Measurements from ENCODE around the gene NR2F2.
A peak's percentile ranks its signal among the peaks of the same experiment; 100 is the strongest.

Gene NR2F2

GRCh38 chr15:96312641-96313335, 17.7 kb upstream of the NR2F2 start:
- in situ Hi-C loops (cut with MboI; ENCODE audit: low pct_unique_long_range_greater_than_20kb, low sequenced_read_pairs, unreplicated experiment): no loop called here
- DNase-seq (ENCODE audit: low spot score): no peak
- TF ChIP-seq, protein P1, sequence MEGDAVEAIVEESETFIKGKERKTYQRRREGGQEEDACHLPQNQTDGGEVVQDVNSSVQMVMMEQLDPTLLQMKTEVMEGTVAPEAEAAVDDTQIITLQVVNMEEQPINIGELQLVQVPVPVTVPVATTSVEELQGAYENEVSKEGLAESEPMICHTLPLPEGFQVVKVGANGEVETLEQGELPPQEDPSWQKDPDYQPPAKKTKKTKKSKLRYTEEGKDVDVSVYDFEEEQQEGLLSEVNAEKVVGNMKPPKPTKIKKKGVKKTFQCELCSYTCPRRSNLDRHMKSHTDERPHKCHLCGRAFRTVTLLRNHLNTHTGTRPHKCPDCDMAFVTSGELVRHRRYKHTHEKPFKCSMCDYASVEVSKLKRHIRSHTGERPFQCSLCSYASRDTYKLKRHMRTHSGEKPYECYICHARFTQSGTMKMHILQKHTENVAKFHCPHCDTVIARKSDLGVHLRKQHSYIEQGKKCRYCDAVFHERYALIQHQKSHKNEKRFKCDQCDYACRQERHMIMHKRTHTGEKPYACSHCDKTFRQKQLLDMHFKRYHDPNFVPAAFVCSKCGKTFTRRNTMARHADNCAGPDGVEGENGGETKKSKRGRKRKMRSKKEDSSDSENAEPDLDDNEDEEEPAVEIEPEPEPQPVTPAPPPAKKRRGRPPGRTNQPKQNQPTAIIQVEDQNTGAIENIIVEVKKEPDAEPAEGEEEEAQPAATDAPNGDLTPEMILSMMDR (IDR thresholded peaks at IDR 0.05; ENCODE audit: extremely low read depth, insufficient read depth, missing control alignments): no peak

GRCh38 chr15:96314518-96314917, 16.0 kb upstream of the NR2F2 start:
- in situ Hi-C loops (cut with MboI; ENCODE audit: low pct_unique_long_range_greater_than_20kb, low sequenced_read_pairs, unreplicated experiment): no loop called here

GRCh38 chr15:96314963-96315362, 15.5 kb upstream of the NR2F2 start:
- DNase-seq (ENCODE audit: low spot score): no peak
- TF ChIP-seq, protein P1 (IDR thresholded peaks at IDR 0.05; ENCODE audit: extremely low read depth, insufficient read depth, missing control alignments): no peak
- in situ Hi-C loops (cut with MboI; ENCODE audit: low pct_unique_long_range_greater_than_20kb, low sequenced_read_pairs, unreplicated experiment): no loop called here

More at GRCh38 chr15:96314518-96314917, 16.0 kb upstream of the NR2F2 start:
- DNase-seq (ENCODE audit: low spot score): no peak
- TF ChIP-seq, protein P1 (IDR thresholded peaks at IDR 0.05; ENCODE audit: extremely low read depth, insufficient read depth, missing control alignments): no peak

DNA sequence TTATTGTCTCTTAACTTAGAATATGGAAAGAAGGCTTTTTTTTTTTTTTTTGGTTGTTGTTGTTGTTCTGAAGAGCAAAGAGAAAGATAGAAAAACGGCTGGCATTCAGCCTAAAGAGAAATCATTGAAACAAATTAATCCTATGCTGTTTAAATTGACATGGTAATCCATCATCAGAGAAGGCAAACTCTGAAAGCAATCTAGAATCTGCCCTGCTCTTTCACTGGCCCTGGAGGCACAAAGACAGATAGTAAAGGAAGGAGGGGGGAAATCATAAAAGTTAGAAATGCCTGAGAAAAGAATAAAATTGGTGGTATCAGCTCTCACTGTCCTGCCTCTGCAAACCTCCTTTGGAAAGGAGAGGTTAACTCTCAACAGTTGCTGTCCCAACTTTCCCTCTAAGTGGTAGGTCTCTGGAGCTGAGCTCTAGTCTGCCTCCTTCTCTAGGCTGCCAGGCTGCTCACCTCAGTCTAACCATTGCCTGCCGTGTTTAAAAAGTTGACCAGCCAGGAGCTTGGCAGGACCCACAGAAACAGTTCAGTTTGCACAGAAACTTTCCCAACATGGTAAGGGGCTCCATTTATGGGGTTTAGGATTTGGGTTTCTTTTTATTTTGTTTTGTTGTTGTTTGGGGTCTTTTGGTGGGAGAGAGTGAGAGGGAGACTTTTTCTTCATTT, 13.4 kb upstream of the NR2F2 start:
- in situ Hi-C loops (cut with MboI; ENCODE audit: low pct_unique_long_range_greater_than_20kb, low sequenced_read_pairs, unreplicated experiment): no loop called here
- TF ChIP-seq, protein P1 (IDR thresholded peaks at IDR 0.05; ENCODE audit: extremely low read depth, insufficient read depth, missing control alignments): no peak
- DNase-seq (ENCODE audit: low spot score): no peak

DNA sequence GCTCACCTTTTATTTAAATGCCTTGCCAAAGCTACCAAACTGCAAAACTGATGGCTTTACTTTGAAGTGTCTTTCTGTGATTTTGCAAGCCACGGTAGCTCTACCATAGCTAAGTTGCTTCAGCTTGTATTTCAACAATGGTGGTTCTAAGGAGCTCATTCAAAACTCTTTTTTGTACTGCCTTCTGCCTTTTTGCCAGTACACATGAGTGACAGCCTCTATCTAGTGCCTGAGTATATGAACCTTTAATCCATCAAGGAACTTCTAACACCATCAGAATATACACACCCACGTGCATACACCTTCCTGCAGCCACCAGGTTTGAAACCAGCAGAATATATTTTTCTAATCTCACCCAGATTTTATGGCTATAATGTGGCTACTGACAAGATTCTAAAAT, 10.4 kb upstream of the NR2F2 start:
- in situ Hi-C loops (cut with MboI; ENCODE audit: low pct_unique_long_range_greater_than_20kb, low sequenced_read_pairs, unreplicated experiment): no loop called here
- peak; percentile 21 for DNase-seq (ENCODE audit: low spot score)
- TF ChIP-seq, protein P1 (IDR thresholded peaks at IDR 0.05; ENCODE audit: extremely low read depth, insufficient read depth, missing control alignments): no peak

DNA sequence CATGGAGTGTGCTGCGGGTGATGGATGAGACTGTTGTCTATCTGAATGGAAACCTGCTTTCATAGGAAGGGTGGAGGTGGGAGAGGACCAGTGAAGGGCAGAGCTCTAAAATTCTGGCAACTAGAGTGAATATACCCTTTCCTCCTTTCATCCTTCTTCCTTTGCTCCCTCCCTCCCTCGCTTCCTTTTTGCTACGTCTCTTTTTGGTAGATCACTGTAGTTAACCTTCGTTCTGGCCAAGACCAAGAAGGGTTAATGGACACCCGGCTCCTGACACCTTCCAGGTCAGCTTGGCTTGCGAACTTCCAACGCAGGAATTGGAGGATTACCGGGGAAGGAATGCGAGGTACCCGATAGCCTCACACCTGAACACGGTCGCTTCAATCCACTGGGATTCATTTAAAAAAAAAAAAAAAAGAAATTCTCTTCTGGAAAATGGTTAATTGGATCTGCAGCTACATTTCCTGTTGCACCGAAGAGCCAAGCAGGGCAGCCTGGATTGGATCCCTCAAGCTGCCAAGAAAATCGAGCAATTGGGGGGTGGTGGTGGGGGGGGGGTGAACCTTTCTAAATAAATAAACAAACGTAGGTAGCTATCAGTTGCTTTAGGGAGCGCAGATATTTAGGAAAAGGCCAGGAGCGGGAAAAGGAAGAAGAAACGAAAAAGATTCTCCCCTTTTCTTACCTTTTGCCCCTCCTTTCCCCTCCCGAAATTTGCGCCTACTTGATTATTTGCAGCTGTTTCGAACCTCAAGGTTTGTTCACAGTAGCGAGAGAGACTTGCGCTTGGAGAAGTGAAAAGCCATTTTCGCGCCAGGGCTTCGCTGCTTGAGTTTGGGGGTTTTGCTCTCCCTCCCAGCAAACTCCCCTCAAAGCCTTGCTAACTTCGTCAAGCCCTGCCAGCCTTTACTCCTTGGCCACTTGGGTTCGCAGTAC, 9.5 kb upstream of the NR2F2 start:
- no peak for DNase-seq (ENCODE audit: low spot score)
- in situ Hi-C loops (cut with MboI; ENCODE audit: low pct_unique_long_range_greater_than_20kb, low sequenced_read_pairs, unreplicated experiment): no loop called here
- TF ChIP-seq, protein P1 (IDR thresholded peaks at IDR 0.05; ENCODE audit: extremely low read depth, insufficient read depth, missing control alignments): no peak
